OCI-LY7 (cell line): ENCODE data around the gene ANKFY1.

Source experiments
- EZH2phosphoT487 ChIP-seq: fragments of 200-600 bp; sonication (generic); IDR thresholded peaks from 2 replicates; pipeline ENCODE4 v1.6.1; 2018; ENCODE audit warnings: low read depth, borderline replicate concordance, mild to moderate bottlenecking, mixed run types, antibody characterized with exemption, low read length, moderate library complexity, mixed read lengths
- TF ChIP-seq, protein P1 (sequence below): fragments of 200-600 bp; sonication (generic); conservative IDR thresholded peaks from 2 replicates; pipeline ENCODE4 v1.5.1; 2014; ENCODE audit warnings: mild to moderate bottlenecking, antibody characterized with exemption, low read length, moderate library complexity, mixed read lengths

DNA sequence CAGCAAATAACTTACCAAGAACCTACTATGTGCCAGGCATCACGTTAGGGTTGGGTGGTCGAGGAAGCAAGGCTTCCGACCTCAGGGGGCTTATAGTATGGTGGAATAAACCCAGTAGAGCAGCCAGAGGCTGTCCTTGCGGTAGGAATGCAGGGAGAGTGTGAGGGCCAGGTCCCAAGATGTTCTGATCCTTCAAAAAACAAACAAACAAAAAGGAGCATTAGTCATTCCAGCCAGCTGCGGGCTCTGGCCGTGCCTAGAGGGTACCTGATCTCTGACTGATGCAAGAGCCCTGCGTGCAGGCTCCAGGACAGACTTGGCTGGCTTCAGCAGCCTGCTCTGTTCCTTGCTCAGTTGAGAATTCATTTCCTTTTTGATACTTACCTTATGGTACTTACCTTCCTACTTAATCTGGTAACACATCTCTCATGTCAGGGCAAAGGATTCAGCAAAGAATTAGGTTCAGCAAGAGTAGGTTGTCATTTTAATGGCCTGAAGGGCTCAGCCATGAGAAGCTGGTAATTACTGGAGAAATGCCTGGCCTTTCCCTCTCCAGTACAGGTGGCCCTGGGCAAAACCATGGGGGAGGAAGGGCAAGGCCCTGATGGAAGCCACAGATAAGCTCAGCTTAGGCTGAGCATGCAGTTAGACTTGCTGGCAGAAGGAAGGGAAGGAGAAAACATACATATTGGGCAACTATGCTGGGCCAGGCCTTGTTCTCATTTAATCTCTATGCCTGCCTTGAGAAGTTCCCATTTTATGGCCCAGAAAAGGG is 102.4 kb downstream of the ANKFY1 start:
- TF ChIP-seq, protein P1, sequence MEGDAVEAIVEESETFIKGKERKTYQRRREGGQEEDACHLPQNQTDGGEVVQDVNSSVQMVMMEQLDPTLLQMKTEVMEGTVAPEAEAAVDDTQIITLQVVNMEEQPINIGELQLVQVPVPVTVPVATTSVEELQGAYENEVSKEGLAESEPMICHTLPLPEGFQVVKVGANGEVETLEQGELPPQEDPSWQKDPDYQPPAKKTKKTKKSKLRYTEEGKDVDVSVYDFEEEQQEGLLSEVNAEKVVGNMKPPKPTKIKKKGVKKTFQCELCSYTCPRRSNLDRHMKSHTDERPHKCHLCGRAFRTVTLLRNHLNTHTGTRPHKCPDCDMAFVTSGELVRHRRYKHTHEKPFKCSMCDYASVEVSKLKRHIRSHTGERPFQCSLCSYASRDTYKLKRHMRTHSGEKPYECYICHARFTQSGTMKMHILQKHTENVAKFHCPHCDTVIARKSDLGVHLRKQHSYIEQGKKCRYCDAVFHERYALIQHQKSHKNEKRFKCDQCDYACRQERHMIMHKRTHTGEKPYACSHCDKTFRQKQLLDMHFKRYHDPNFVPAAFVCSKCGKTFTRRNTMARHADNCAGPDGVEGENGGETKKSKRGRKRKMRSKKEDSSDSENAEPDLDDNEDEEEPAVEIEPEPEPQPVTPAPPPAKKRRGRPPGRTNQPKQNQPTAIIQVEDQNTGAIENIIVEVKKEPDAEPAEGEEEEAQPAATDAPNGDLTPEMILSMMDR: no peak
- TF ChIP-seq EZH2phosphoT487: no peak
